GM12892 (cell line): ENCODE measurements around the gene CEP112.

ENCODE experiments used
- POLR2AphosphoS5 ChIP-seq: IDR thresholded peaks from 2 replicates; pipeline ENCODE4 v1.6.1; 2011; ENCODE audit warnings: low read depth, low read length, control low read depth
- TAF1 ChIP-seq: IDR thresholded peaks from 2 replicates; pipeline ENCODE4 v1.6.1; 2011; ENCODE audit warnings: low read depth, mild to moderate bottlenecking, control low read depth, low read length, borderline replicate concordance

- TF ChIP-seq TAF1: no peak
- TF ChIP-seq POLR2AphosphoS5: no peak
Measured at GRCh38 chr17:66214884-66215528, 23.1 kb upstream of the CEP112 start.
